HG02938 (cell line): ENCODE data around the gene POLE2.
"Not testable (repeated sequence)": the region's sequence is repeated elsewhere in the genome, so short reads cannot be mapped to it uniquely, and the experiment has no call there.

Experiments
- ATAC-seq: cut with Tn5 transposase; IDR thresholded peaks from one replicate; pipeline ENCODE4 v1.9.1; 2021; ENCODE audit warnings: mild to moderate bottlenecking, moderate library complexity; ENCODE audit not compliant: unreplicated experiment

The POLE2 gene

DNA sequence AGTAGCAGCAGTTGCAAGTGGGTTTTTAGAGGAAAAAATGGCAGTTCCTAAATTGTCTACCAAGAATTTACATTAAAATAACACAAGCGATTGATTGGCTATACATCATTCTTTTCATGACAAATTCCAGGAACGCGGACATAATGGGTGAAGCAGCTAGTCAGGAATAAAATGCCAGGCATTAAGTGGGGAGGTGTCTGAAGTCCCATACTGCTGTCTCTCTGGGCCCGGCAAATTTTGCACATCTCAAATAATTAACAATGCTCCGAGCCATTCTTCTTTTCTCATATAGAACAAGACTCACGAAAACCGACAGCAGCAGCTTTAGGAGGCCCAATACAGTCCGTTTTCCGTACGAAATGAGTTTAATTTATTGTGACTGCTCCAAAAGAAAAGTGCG lies 68.3 kb downstream of the POLE2 start:
- no peak for ATAC-seq

DNA sequence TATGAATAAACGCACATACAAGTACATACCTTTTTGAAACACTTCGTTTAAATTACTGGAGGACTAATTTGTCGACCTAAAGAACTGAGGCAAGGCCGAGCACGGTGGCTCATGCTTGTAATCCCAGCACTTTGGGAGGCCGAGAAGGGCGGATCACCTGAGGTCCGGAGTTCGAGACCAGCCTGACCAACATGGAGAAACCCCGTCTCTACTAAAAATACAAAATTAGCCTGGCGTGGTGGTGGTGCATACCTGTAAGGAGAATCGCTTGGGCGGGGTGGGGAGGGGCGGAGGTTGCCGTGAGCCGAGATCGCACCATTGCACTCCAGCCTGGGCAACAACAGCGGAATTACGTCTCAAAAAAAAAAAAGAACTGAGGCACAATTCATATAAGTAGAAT lies 68.7 kb downstream of the POLE2 start:
- ATAC-seq = not testable (repeated sequence)

GRCh38 chr14:49617852-49618519 lies 70.0 kb downstream of the POLE2 start:
- no peak for ATAC-seq

GRCh38 chr14:49615776-49616175 lies 72.2 kb downstream of the POLE2 start:
- no peak for ATAC-seq

- no peak for ATAC-seq
Observed at GRCh38 chr14:49614196-49614595, 73.8 kb downstream of the POLE2 start.

DNA sequence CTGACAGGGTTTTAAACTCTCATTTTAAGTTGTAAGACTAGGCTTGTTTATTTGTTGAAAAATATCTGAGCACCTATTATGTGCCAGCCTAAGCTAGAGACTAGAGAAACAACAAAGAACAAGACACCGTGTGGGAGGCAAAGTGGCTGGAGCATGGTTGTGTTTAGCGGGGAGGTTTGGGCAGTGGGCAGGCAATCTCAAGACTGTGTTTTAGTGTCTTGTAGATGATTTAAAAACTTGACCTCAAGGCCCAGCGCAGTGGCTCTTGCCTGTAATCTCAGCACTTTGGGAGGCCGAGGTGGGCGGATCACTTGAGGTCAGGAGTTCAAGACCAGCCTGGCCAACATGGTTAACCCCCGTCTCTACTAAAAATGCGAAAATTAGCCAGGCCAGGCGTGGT lies 75.3 kb downstream of the POLE2 start:
- no peak for ATAC-seq

DNA sequence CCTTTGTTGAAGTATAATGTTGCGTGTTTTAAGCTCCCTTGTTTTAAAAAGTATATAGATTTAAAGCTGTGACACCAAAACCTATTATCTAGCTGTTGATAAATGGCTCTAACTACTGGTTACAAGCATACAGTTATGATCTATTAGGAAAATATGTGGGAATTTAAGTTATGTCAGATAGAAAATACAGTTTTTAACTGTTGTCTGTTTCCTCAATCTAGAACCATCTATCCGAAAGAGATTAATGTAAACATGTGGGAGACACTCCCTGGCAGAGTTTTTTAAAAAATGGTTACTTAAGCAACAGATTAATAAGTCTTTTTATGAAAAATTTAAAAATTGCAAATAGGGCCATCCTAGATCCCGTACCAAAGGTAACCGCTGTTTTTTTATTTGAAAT lies 75.8 kb downstream of the POLE2 start:
- no peak for ATAC-seq

DNA sequence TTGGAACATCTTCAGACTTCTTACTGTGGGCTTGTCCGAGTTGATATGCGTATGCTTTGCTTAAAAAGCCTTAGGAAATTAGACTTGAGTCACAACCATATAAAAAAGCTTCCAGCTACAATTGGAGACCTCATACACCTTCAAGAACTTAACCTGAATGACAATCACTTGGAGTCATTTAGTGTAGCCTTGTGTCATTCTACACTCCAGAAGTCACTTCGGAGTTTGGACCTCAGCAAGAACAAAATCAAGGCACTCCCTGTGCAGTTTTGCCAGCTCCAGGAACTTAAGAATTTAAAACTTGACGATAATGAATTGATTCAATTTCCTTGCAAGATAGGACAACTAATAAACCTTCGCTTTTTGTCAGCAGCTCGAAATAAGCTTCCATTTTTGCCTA lies 80.4 kb downstream of the POLE2 start:
- no peak for ATAC-seq

GRCh38 chr14:49598485-49599300 lies 89.3 kb downstream of the POLE2 start, which contains the start of gene LRR1:
TSS of gene LRR1 (plus strand) at chr14:49598940. CDS start at chr14:49599021, 81 bp downstream.
- ATAC-seq = peak; percentile 47

DNA sequence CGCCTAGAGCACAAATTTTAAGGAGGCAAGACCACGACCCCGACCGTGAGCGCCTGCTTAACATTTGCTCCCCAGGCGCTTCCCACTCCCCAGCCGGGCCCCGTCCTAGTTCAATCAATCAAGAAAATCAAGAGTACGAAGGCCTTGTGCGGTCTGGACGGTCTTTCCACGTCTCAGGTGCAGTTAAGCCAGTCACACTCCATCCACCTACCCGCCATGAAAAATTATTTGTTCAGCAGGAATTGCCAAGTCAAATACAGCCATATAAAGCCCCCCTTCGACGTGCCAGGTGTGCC lies 89.9 kb downstream of the POLE2 start:
- ATAC-seq = no peak

- peak; percentile 25 for ATAC-seq
Observed at GRCh38 chr14:49594347-49595091, 93.5 kb downstream of the POLE2 start.
